ENCODE measurements around the gene ASPG. TPM values are rescaled to one million over a fixed set of nuclear protein-coding genes. Genes with fewer than 3 reads are reported as not detected.

The ASPG gene
- total RNA-seq, 1 experiment from 2014 or later: 3.4 TPM

DNA sequence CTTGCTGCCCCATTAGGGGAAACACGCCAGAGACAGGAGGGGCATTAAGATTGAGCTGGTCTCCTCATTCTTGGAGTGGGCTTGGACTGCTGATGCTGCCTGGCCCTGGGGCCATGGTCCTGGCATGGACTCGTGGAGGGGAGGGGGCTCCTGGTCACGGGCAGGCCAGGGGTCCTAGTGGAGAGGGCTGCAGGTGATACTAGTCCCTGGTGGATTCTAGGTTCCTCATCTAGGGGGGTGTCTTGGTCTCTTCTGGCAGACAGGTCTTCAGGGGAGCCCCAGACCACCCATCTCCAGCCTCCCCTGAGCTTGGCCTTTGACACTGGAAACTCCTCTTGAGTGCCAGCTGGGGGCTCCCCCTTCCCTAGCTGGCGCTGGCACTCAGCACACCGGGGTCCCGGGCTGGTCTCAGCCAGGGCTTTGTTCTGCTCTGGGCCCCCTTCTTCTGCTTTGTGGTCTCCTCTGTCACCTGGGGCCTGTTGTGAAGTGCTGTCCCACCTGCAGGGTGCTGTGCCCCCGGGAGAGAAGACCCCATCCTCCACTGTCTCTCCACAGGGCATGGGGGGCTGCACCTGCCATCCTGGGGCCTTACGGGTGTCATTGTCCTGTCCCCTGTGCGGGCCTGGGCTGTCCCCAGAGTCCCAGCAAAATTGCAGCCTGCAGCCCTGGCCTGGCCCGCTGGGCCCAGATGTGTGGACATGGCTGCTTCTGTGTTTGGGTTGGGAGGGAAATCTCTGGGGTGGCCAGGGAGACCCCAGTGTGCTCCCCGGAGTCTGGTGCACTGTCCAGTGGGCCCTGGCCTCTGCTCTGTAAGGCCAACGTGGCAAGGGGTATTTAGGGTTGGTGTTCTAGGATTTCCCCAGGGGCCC lies 55.2 kb downstream of the ASPG start:
- Mint-ChIP-seq H3K27me3 (ENCODE audit: low read depth) (peaks cover 16% of the 10 kb centered on the region), H3K4me3 (peak overlapping the region; percentile 66), H3K9me3 (no peaks in the 10 kb centered on the region), H3K4me1 (peaks cover 27% of the 10 kb centered on the region), H3K36me3 (no peaks in the 10 kb centered on the region), H3K27ac (no peak overlapping the region)
- DNase-seq (ENCODE audit: low spot score) (no peak), ATAC-seq (no peak)
- ChIA-PET POLR2A (no interaction called here), CTCF (interaction anchor here (1.0 kb wide), 1 partner anchor 47 kb away, joined by 3 read pairs; no protein-coding TSS in a partner anchor)
- TF ChIP-seq, protein P1, sequence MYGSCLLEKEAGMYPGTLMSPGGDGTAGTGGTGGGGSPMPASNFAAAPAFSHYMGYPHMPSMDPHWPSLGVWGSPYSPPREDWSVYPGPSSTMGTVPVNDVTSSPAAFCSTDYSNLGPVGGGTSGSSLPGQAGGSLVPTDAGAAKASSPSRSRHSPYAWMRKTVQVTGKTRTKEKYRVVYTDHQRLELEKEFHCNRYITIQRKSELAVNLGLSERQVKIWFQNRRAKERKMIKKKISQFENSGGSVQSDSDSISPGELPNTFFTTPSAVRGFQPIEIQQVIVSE (CRISPR knock-in tag; IDR thresholded peaks at IDR 0.05; ENCODE audit: borderline replicate concordance): no peak
- TF ChIP-seq, protein P2, sequence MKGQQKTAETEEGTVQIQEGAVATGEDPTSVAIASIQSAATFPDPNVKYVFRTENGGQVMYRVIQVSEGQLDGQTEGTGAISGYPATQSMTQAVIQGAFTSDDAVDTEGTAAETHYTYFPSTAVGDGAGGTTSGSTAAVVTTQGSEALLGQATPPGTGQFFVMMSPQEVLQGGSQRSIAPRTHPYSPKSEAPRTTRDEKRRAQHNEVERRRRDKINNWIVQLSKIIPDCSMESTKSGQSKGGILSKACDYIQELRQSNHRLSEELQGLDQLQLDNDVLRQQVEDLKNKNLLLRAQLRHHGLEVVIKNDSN (CRISPR knock-in tag; IDR thresholded peaks at IDR 0.05): no peak
- TF ChIP-seq HMGA2 (CRISPR knock-in tag; IDR thresholded peaks at IDR 0.05) (no peak), NFATC4 (CRISPR knock-in tag; IDR thresholded peaks at IDR 0.05) (no peak), FOXJ3 (CRISPR knock-in tag; IDR thresholded peaks at IDR 0.05; ENCODE audit: borderline replicate concordance) (no peak), GRHL2 (CRISPR knock-in tag; IDR thresholded peaks at IDR 0.05; ENCODE audit: insufficient replicate concordance, severe bottlenecking) (no peak), NR1H2 (CRISPR knock-in tag; IDR thresholded peaks at IDR 0.05) (no peak), SMAD4 (CRISPR knock-in tag; IDR thresholded peaks at IDR 0.05) (no peak)
- TF ChIP-seq, protein P3, sequence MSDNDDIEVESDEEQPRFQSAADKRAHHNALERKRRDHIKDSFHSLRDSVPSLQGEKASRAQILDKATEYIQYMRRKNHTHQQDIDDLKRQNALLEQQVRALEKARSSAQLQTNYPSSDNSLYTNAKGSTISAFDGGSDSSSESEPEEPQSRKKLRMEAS (CRISPR knock-in tag; IDR thresholded peaks at IDR 0.05): no peak

DNA sequence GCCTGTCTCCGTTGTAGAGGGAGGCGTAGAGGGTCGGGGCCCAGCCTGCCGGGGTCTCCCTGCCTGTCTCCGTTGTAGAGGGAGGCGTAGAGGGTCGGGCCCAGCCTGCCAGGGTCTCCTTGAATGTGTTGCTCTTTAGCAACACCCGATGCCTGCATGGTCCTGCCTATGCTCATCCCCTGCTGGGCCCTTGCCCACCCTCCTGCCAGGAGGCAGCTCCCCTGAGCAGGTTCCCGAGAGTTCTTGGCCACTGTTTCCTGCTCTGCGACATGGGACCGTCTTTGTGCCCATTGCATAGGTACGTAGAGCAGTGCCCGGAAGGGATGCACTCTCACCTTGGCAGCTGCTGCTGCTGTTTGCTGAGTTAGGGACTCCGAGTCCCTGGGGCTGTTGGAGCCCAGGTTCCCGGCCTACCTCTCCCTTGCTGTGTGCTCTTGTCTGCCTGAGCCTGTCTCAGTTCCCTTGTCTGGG lies 56.2 kb downstream of the ASPG start:
- Mint-ChIP-seq H3K4me1 (peaks cover 36% of the 10 kb centered on the region), H3K27me3 (ENCODE audit: low read depth) (peaks cover 8% of the 10 kb centered on the region), H3K36me3 (no peaks in the 10 kb centered on the region), H3K4me3 (no peak overlapping the region), H3K9me3 (no peaks in the 10 kb centered on the region), H3K27ac (no peak overlapping the region)
- ChIA-PET POLR2A (no interaction called here), CTCF (no interaction called here)
- DNase-seq (ENCODE audit: low spot score) (peak; percentile 6), ATAC-seq (no peak)
- TF ChIP-seq, protein P4, sequence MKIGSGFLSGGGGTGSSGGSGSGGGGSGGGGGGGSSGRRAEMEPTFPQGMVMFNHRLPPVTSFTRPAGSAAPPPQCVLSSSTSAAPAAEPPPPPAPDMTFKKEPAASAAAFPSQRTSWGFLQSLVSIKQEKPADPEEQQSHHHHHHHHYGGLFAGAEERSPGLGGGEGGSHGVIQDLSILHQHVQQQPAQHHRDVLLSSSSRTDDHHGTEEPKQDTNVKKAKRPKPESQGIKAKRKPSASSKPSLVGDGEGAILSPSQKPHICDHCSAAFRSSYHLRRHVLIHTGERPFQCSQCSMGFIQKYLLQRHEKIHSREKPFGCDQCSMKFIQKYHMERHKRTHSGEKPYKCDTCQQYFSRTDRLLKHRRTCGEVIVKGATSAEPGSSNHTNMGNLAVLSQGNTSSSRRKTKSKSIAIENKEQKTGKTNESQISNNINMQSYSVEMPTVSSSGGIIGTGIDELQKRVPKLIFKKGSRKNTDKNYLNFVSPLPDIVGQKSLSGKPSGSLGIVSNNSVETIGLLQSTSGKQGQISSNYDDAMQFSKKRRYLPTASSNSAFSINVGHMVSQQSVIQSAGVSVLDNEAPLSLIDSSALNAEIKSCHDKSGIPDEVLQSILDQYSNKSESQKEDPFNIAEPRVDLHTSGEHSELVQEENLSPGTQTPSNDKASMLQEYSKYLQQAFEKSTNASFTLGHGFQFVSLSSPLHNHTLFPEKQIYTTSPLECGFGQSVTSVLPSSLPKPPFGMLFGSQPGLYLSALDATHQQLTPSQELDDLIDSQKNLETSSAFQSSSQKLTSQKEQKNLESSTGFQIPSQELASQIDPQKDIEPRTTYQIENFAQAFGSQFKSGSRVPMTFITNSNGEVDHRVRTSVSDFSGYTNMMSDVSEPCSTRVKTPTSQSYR (CRISPR knock-in tag; IDR thresholded peaks at IDR 0.05): no peak
- TF ChIP-seq, protein P5, sequence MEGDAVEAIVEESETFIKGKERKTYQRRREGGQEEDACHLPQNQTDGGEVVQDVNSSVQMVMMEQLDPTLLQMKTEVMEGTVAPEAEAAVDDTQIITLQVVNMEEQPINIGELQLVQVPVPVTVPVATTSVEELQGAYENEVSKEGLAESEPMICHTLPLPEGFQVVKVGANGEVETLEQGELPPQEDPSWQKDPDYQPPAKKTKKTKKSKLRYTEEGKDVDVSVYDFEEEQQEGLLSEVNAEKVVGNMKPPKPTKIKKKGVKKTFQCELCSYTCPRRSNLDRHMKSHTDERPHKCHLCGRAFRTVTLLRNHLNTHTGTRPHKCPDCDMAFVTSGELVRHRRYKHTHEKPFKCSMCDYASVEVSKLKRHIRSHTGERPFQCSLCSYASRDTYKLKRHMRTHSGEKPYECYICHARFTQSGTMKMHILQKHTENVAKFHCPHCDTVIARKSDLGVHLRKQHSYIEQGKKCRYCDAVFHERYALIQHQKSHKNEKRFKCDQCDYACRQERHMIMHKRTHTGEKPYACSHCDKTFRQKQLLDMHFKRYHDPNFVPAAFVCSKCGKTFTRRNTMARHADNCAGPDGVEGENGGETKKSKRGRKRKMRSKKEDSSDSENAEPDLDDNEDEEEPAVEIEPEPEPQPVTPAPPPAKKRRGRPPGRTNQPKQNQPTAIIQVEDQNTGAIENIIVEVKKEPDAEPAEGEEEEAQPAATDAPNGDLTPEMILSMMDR (IDR thresholded peaks at IDR 0.05): no peak
- TF ChIP-seq, protein P6, sequence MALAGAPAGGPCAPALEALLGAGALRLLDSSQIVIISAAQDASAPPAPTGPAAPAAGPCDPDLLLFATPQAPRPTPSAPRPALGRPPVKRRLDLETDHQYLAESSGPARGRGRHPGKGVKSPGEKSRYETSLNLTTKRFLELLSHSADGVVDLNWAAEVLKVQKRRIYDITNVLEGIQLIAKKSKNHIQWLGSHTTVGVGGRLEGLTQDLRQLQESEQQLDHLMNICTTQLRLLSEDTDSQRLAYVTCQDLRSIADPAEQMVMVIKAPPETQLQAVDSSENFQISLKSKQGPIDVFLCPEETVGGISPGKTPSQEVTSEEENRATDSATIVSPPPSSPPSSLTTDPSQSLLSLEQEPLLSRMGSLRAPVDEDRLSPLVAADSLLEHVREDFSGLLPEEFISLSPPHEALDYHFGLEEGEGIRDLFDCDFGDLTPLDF (CRISPR knock-in tag; IDR thresholded peaks at IDR 0.05): no peak
- TF ChIP-seq ZNF121 (CRISPR knock-in tag; IDR thresholded peaks at IDR 0.05) (peak; percentile 36; the same call in 1 of the 2 replicates), JUN (CRISPR knock-in tag; IDR thresholded peaks at IDR 0.05) (no peak), RELA (CRISPR knock-in tag; IDR thresholded peaks at IDR 0.05; ENCODE audit: borderline replicate concordance) (no peak), SOX15 (CRISPR knock-in tag; IDR thresholded peaks at IDR 0.05) (no peak), NFATC4 (CRISPR knock-in tag; IDR thresholded peaks at IDR 0.05) (no peak), ELF4 (CRISPR knock-in tag; IDR thresholded peaks at IDR 0.05; ENCODE audit: low read depth) (no peak)
